Mesendoderm (in vitro differentiated cells): ENCODE data around the gene CENPH. TPM values are rescaled to one million over a fixed set of nuclear protein-coding genes. Genes with fewer than 3 reads are reported as not detected.

Experiments used
- DNase-seq: peaks from one replicate; pipeline ENCODE4 v3.0.0; 2013
- H2AK5ac ChIP-seq: 2 replicates; pipeline ENCODE4 v1.6.1; 2013; ENCODE audit warnings: low read length, inconsistent platforms
- H2BK120ac ChIP-seq: 2 replicates; pipeline ENCODE4 v1.6.1; 2013; ENCODE audit warnings: low read depth, mild to moderate bottlenecking, low read length, moderate library complexity, mixed read lengths
- H2BK15ac ChIP-seq: replicated peaks from 2 replicates; pipeline ENCODE4 v1.6.1; 2013; ENCODE audit warnings: low read depth, mild to moderate bottlenecking, moderate library complexity
- H2BK5ac ChIP-seq: 2 replicates; pipeline ENCODE4 v1.6.1; 2013; ENCODE audit warnings: low read length, inconsistent platforms
- H3K18ac ChIP-seq: 2 replicates; pipeline ENCODE4 v1.6.1; 2013; ENCODE audit warnings: mild to moderate bottlenecking, low read length, mixed read lengths
- H3K23ac ChIP-seq: one replicate; pipeline ENCODE4 v1.6.1; 2013; ENCODE audit warnings: low read length
- H3K27ac ChIP-seq: 2 replicates; pipeline ENCODE4 v1.5.1; 2013; ENCODE audit warnings: low read depth, mild to moderate bottlenecking, inconsistent platforms, low read length, moderate library complexity
- H3K27me3 ChIP-seq: 2 replicates; pipeline ENCODE4 v1.6.1; 2013; ENCODE audit warnings: low read length, control low read depth, mild to moderate bottlenecking, inconsistent platforms; ENCODE audit not compliant: insufficient read depth, poor library complexity
- H3K36me3 ChIP-seq: 2 replicates; pipeline ENCODE4 v1.6.1; 2013; ENCODE audit warnings: low read length, inconsistent platforms; ENCODE audit not compliant: control insufficient read depth, insufficient read depth
- H3K4ac ChIP-seq: one replicate; pipeline ENCODE4 v1.6.1; 2013; ENCODE audit warnings: low read depth, mild to moderate bottlenecking, low read length, moderate library complexity
- H3K4me1 ChIP-seq: 2 replicates; pipeline ENCODE4 v1.6.1; 2013; ENCODE audit warnings: low read depth, low read length, inconsistent platforms; ENCODE audit not compliant: control insufficient read depth
- H3K4me2 ChIP-seq: 2 replicates; pipeline ENCODE4 v1.6.1; 2013; ENCODE audit warnings: low read length
- H3K4me3 ChIP-seq: 2 replicates; pipeline ENCODE4 v1.5.1; 2013; ENCODE audit warnings: mild to moderate bottlenecking, low read length
- H3K56ac ChIP-seq: one replicate; pipeline ENCODE4 v1.6.1; 2013; ENCODE audit warnings: low read length
- H3K79me1 ChIP-seq: 2 replicates; pipeline ENCODE4 v1.6.1; 2013; ENCODE audit warnings: low read length, inconsistent platforms
- H3K79me2 ChIP-seq: 2 replicates; pipeline ENCODE4 v1.6.1; 2013; ENCODE audit warnings: mild to moderate bottlenecking, low read length; ENCODE audit not compliant: control insufficient read depth, insufficient read depth
- H3K9ac ChIP-seq: 2 replicates; pipeline ENCODE4 v1.6.1; 2013; ENCODE audit warnings: low read length, inconsistent platforms
- H4K5ac ChIP-seq: one replicate; pipeline ENCODE4 v1.6.1; 2013; ENCODE audit warnings: low read length
- H4K8ac ChIP-seq: one replicate; pipeline ENCODE4 v1.6.1; 2013; ENCODE audit warnings: low read depth, mild to moderate bottlenecking, control low read depth, low read length, moderate library complexity
- whole genome bisulfite sequencing: extraction: QIAGEN DNeasy Blood & Tissue Kit; methylation state at CpG from one replicate; pipeline ENCODE4 v1.1.7; 2013; ENCODE audit warnings: low lambda C conversion rate, missing lambda C conversion rate; ENCODE audit not compliant: insufficient coverage; ENCODE audit errors: extremely low coverage; 5-methylcytosine and 5-hydroxymethylcytosine counted together
- small RNA-seq: library from polyadenylated mRNA; stranded (forward); fragments of <200 nt; extraction: miRNeasy Mini kit (QIAGEN cat#:217004); gene quantifications from one replicate; pipeline ENCODE3, GENCODE V24; 2013; ENCODE audit not compliant: insufficient read depth

CENPH gene

GRCh38 chr5:69257577-69257976 lies 68.2 kb downstream of the CENPH start:
- Histone ChIP-seq H3K27me3 (no peaks in the 10 kb centered on the region), H4K8ac (no peak overlapping the region), H2BK15ac (no peak overlapping the region), H3K18ac (no peak overlapping the region), H3K27ac (no peak overlapping the region), H3K79me1 (no peaks in the 10 kb centered on the region), H3K56ac (no peak overlapping the region), H3K4me3 (no peak overlapping the region), H3K36me3 (no peaks in the 10 kb centered on the region), H3K23ac (no peak overlapping the region), H3K4me2 (no peak overlapping the region), H4K5ac (no peak overlapping the region), H3K9ac (no peak overlapping the region), H2AK5ac (no peak overlapping the region), H3K4me1 (no peaks in the 10 kb centered on the region), H3K79me2 (no peaks in the 10 kb centered on the region), H2BK5ac (no peak overlapping the region), H3K4ac (no peak overlapping the region), H2BK120ac (no peak overlapping the region)
- no CpG with 5 or more reads among the region's 1 CpG for WGBS
- no peak for DNase-seq

Small RNA genes within 50 kb of the gene (small RNA-seq; reads per million reads assigned to genes)
- gene SNORA50D = not detected
